Measurements from ENCODE around the gene TRMT112. TPM values are rescaled to one million over a fixed set of nuclear protein-coding genes. Genes with fewer than 3 reads are reported as not detected.

TRMT112 gene
- total and polyA plus RNA-seq, 10 of the 15 experiments (the other 5 are each of a cell fraction or from before 2014, with no cell fraction given) = 212 to 455 (median 308) TPM

GRCh38 chr11:64334764-64335735 lies 17.7 kb upstream of the TRMT112 start (continued):
- TF ChIP-seq EZH2 (IDR thresholded peaks at IDR 0.05; ENCODE audit: borderline replicate concordance, control insufficient read depth, low read depth, low read length) = no peak
- no peak for TF ChIP-seq NR2C2 (IDR thresholded peaks at IDR 0.05; ENCODE audit: borderline replicate concordance, control insufficient read depth, insufficient read length, low read depth)
- TF ChIP-seq GATAD2B (conservative IDR thresholded peaks at IDR 0.05; ENCODE audit: low read depth) = no peak
- no peak for TF ChIP-seq SIX5 (IDR thresholded peaks at IDR 0.05; ENCODE audit: low read depth, low read length, severe bottlenecking)
- no peak for TF ChIP-seq SPI1 (IDR thresholded peaks at IDR 0.05; ENCODE audit: borderline replicate concordance, insufficient read depth, low read depth, low read length)
- no peak for TF ChIP-seq ZNF24 (IDR thresholded peaks at IDR 0.05)
- TF ChIP-seq CHD2 (IDR thresholded peaks at IDR 0.05; ENCODE audit: borderline replicate concordance, low read depth, low read length) = no peak; the same call in 1 of the 2 replicates
- 0 out of 2 replicates have a peak, but pooled peaks have one; percentile 14 for TF ChIP-seq HCFC1 (IDR thresholded peaks at IDR 0.05; ENCODE audit: low read length)
- TF ChIP-seq, protein P1, sequence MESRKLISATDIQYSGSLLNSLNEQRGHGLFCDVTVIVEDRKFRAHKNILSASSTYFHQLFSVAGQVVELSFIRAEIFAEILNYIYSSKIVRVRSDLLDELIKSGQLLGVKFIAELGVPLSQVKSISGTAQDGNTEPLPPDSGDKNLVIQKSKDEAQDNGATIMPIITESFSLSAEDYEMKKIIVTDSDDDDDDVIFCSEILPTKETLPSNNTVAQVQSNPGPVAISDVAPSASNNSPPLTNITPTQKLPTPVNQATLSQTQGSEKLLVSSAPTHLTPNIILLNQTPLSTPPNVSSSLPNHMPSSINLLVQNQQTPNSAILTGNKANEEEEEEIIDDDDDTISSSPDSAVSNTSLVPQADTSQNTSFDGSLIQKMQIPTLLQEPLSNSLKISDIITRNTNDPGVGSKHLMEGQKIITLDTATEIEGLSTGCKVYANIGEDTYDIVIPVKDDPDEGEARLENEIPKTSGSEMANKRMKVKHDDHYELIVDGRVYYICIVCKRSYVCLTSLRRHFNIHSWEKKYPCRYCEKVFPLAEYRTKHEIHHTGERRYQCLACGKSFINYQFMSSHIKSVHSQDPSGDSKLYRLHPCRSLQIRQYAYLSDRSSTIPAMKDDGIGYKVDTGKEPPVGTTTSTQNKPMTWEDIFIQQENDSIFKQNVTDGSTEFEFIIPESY (IDR thresholded peaks at IDR 0.05) = no peak
- TF ChIP-seq, protein P2, sequence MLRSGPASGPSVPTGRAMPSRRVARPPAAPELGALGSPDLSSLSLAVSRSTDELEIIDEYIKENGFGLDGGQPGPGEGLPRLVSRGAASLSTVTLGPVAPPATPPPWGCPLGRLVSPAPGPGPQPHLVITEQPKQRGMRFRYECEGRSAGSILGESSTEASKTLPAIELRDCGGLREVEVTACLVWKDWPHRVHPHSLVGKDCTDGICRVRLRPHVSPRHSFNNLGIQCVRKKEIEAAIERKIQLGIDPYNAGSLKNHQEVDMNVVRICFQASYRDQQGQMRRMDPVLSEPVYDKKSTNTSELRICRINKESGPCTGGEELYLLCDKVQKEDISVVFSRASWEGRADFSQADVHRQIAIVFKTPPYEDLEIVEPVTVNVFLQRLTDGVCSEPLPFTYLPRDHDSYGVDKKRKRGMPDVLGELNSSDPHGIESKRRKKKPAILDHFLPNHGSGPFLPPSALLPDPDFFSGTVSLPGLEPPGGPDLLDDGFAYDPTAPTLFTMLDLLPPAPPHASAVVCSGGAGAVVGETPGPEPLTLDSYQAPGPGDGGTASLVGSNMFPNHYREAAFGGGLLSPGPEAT (IDR thresholded peaks at IDR 0.05; ENCODE audit: low read depth) = no peak
- TF ChIP-seq, protein P3, sequence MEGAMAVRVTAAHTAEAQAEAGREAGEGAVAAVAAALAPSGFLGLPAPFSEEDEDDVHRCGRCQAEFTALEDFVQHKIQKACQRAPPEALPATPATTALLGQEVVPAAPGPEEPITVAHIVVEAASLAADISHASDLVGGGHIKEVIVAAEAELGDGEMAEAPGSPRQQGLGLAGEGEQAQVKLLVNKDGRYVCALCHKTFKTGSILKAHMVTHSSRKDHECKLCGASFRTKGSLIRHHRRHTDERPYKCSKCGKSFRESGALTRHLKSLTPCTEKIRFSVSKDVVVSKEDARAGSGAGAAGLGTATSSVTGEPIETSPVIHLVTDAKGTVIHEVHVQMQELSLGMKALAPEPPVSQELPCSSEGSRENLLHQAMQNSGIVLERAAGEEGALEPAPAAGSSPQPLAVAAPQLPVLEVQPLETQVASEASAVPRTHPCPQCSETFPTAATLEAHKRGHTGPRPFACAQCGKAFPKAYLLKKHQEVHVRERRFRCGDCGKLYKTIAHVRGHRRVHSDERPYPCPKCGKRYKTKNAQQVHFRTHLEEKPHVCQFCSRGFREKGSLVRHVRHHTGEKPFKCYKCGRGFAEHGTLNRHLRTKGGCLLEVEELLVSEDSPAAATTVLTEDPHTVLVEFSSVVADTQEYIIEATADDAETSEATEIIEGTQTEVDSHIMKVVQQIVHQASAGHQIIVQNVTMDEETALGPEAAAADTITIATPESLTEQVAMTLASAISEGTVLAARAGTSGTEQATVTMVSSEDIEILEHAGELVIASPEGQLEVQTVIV (IDR thresholded peaks at IDR 0.05; ENCODE audit: borderline replicate concordance, partially characterized antibody) = no peak
- TF ChIP-seq CHD1 (IDR thresholded peaks at IDR 0.05; ENCODE audit: low read depth, low read length) = no peak
- TF ChIP-seq, protein P4, sequence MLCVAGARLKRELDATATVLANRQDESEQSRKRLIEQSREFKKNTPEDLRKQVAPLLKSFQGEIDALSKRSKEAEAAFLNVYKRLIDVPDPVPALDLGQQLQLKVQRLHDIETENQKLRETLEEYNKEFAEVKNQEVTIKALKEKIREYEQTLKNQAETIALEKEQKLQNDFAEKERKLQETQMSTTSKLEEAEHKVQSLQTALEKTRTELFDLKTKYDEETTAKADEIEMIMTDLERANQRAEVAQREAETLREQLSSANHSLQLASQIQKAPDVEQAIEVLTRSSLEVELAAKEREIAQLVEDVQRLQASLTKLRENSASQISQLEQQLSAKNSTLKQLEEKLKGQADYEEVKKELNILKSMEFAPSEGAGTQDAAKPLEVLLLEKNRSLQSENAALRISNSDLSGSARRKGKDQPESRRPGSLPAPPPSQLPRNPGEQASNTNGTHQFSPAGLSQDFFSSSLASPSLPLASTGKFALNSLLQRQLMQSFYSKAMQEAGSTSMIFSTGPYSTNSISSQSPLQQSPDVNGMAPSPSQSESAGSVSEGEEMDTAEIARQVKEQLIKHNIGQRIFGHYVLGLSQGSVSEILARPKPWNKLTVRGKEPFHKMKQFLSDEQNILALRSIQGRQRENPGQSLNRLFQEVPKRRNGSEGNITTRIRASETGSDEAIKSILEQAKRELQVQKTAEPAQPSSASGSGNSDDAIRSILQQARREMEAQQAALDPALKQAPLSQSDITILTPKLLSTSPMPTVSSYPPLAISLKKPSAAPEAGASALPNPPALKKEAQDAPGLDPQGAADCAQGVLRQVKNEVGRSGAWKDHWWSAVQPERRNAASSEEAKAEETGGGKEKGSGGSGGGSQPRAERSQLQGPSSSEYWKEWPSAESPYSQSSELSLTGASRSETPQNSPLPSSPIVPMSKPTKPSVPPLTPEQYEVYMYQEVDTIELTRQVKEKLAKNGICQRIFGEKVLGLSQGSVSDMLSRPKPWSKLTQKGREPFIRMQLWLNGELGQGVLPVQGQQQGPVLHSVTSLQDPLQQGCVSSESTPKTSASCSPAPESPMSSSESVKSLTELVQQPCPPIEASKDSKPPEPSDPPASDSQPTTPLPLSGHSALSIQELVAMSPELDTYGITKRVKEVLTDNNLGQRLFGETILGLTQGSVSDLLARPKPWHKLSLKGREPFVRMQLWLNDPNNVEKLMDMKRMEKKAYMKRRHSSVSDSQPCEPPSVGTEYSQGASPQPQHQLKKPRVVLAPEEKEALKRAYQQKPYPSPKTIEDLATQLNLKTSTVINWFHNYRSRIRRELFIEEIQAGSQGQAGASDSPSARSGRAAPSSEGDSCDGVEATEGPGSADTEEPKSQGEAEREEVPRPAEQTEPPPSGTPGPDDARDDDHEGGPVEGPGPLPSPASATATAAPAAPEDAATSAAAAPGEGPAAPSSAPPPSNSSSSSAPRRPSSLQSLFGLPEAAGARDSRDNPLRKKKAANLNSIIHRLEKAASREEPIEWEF (IDR thresholded peaks at IDR 0.05; ENCODE audit: insufficient replicate concordance, low read depth, low read length) = no peak

Measured in GM12878 (cell line).